ENCODE results near the gene BCAS3.

Gene BCAS3

DNA sequence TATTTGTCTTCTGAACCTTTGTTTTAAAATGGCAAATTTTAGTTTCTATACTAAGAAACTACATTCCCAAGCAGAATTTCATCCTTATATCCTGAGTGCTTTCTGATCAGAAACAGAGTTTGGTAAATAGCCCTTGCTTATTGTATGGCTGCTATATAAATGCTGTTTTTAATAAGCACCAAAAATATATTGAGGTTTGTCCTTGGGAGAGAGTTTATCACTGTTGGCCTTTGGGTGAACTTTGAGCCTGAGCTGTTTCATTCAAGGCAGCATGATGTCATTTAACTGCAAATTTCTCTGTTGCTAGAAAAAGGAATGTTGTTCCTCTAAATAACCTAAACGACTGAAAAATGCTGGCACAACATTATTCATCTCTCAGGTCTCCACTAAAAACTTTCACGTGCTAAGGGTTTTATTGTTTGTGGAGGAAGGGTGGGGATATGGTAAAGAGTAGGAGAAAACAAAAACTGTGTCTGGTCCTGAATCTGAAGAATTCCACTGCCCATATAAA lies 387.7 kb downstream of the BCAS3 start:
- no peak for DNase-seq (ENCODE audit: low read depth)

DNA sequence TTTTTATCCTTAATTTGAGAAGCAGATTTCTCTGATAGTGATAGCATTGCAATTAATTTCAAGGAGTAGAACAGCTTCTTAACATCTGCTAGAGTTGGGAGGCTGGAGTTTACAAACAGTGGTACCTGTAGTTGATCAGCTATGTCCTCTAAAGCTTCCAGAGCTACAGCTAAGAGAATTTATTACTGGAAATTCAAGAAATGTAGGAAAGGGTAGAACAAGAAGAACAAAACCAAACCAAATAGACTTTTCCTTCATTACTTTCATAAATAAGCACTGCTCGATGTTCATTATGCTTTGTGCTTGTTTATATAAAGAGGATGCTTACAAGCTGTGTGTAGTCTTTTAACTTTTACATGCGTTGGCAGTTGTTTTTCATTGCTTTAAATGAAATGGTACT lies 388.4 kb downstream of the BCAS3 start:
- no peak for DNase-seq (ENCODE audit: low read depth)

DNA sequence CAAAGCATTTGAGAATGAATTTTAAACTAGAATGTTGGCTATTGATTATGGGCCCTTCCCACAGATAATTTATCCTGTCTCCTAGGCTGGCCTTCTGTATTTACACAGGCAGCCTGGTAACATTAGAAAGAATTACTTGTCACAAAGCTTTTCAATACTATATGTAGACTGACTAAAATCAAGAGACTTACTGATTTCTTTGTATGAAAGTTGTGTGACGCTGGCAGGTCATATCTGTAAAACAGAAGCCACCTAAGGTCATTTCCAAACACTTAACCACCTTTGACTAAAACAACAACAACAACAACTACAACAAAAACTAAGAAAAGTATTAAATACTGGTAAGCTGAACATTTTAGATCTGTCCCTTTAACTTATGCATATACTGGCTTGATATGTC lies 393.0 kb downstream of the BCAS3 start:
- DNase-seq (ENCODE audit: low read depth): no peak

DNA sequence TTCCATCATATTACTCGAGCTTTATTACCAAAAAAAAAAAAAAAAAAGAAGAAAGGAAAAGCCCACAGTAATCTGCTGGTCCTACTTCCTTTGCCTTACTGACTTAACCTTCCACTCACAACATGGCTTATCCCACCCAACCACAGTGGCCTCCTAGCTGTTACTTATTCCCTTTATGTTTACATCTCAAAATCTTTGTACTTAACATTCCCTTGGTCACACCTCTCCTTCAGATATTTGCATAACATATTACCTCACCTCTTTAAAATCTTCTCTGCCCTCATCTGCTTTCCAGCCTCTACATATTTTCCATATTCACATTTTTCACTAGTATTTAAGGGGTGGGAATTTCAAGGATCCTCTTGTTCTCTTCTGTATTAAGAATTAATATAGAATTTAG lies 395.0 kb downstream of the BCAS3 start:
- no peak for DNase-seq (ENCODE audit: low read depth)

DNA sequence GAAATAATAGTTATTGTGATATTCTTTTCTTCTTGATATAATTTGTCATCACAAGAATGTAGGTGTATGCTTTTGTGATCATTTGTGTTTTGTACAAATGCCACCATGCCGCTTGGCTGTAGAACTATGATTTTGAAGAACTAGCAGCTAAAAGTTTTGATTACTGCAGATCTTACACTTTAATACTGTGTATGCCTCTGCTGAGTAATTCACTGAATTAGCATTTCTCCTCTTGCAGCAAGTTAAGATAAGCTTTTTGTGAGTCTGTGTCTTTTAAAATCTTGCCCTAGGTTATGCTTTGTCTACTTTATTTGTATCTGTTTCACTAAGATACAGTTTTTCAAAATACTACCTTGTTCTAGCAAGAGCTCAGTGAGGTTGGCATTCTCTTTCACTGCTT lies 395.5 kb downstream of the BCAS3 start:
- no peak for DNase-seq (ENCODE audit: low read depth)

DNA sequence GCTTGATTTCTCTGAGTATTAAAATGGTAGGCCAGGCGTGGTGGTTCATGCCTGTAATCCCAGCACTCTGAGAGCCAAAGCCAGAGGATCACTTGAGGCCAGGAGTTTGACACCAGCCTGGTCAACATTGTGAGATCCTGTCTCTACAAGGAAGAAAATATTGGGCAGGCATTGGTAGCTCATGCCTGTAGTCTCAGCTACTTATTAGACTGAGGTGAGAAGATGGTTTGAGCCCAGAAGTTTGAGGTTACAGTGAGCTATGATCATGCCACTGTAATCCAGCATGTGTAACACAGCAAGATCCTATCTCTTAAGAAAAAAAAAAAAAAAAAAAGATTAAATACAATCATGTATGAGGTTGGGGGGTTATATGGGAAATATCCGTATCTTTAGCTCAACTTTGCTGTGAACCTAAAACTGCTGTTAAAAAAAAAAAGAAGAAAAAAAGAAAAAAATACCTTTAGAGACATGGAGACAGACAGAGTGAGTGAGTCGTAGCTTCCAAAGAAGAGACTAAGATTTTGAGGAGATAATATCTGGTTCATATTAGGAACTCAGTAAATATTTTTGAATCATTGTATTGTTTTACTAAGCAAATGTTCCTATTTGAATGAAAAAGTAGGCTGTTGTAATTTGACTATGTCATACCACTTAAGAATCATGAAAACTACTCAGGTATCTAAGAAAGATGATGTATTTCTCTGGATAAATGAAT lies 396.3 kb downstream of the BCAS3 start:
- DNase-seq (ENCODE audit: low read depth): no peak

DNA sequence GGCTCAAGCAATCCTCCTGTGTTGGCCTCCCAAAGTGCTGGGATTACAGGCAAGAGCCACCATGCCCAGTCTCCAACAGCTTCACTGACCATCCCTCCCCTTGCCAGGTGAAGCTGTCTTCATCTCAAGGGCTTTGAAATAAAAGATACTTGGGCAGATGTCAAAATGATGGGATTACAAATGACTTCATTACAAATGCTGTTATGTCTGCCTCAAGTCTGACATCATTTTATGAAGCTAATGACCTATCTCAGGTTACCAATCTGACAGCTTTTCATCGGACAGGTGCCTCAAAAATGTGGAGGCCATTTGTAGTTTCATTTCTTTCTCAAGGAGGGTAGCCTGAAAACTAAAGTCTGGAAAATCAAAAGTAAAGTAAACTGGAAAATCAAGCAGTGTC lies 398.3 kb downstream of the BCAS3 start:
- no peak for DNase-seq (ENCODE audit: low read depth)

DNA sequence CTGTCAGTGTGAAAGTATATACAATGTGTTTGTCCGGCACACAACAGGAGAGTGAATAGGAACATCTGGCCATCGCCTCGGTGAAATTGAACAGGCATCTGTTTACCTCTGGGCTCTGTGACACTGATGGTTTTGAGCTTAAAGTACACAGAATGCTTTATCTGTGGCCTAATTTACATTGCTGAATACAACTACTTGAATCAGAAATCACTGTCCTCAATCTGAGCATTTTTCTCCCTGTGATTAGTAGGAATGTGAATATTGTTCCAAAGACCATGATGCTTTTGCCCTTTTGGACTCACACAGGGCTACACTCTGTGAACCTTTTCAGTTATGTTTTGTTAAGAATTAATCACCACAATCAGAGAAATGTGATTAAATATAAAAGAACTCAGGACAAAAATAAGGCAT lies 399.0 kb downstream of the BCAS3 start:
- DNase-seq (ENCODE audit: low read depth): no peak

DNA sequence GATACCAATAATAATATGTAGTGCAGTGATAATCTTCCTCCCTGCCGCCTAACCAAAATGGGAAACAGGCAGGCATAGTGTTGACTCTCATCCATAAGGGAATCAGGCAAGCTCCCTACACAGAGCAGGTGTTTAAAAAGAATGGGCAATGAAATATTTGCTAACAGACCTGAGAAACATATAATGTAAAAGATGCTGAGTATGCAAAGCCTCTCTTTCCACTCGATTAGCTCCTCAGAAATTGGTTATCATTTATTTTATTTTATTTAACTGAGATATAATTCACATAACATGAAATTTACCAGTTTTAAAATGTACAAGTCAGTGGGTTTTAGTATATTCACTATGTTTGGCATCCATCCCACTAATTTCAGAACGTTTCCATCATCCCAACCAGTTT lies 404.3 kb downstream of the BCAS3 start:
- DNase-seq (ENCODE audit: low read depth): no peak

DNA sequence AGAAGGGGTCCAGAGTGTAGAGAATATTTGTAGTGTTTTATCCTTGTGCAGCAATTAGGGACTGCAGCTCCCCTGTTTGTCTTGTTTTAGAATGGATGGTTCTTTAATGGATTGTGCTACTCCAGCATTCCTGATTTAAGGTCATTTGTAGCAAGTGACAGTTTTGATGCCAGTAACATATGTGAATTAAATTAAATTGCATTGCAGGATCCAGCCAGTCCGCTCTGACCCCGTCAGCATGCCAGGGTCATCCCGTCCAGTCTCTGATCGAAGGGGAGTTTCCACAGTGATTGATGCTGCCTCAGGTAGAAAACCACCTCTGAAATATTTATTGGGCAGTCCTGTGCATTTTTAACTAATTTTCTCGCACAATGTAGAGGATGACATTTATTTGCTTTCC lies 406.6 kb downstream of the BCAS3 start:
- no peak for DNase-seq (ENCODE audit: low read depth)

DNA sequence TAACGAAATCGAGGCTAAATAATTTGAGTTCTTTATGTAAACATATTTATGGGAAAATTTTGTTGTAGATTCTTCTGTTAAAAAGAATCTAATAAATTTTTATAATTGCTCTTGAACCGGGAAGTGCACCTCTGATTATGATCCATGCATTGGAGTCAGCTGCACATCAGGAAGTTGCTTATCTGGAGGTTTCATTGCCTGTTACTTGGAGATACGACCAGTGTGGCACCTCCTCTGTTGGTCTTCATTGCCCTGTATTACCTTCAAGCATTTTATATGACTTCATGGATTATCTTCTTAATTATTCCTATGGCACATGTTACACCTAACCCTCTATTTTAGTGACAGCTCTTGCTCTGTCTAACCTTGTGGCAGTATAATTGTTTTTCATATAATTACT lies 409.4 kb downstream of the BCAS3 start:
- no peak for DNase-seq (ENCODE audit: low read depth)

DNA sequence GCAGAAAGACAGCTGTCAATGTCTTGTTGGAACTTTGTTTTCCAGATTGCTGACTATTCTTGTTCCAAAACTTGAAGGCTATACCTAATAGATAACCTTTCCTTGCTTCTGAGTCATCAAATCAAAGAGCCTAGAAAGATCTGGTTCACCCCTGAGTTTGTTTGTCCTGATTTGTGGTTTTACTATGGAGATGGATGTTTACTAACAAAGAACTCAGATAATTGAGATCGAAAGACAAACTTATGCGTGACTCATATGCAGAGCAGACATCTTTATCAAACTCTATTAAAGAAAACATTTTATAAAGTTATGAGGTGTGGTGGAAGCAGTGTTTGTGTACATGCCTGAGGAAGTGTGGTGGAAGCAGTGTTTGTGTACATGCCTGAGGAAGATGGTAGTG lies 410.9 kb downstream of the BCAS3 start:
- DNase-seq (ENCODE audit: low read depth): no peak

DNA sequence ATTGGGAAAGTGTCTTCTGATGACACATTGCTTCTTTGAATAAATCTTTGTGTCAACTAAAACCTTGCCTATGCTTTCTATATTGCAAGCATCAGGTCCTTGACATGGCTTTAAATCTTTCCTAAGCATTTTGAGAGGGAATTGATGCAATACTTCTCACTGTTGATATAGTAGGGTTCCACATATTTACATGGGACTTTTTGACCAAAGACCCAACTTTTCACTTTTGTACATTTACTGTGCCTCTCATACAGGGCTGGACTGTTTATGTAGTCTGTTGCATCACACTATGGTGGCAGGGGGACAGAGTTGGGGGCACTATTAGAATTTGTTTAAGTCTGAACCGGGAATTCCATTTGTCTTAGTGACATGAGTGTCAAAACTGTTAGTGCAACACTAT lies 413.4 kb downstream of the BCAS3 start:
- DNase-seq (ENCODE audit: low read depth): no peak

DNA sequence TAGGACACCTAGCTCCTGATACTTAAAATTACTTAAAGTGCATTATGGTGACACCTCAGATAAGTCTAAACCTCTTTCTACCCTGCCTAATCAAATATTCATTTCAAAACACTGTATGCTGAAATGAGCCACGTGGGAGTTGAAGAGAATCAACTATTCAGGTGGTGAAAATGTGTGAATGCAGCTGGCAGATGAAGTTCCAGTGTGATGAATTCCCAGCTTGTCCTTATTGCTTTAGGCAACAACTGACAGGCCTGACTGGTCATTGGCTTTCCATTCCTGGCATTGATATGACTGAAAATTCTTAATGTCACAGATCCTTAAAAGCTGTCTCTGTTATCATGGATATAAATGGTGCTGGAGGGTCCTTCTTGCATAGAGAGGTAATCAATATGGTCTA lies 420.1 kb downstream of the BCAS3 start:
- DNase-seq (ENCODE audit: low read depth): no peak

DNA sequence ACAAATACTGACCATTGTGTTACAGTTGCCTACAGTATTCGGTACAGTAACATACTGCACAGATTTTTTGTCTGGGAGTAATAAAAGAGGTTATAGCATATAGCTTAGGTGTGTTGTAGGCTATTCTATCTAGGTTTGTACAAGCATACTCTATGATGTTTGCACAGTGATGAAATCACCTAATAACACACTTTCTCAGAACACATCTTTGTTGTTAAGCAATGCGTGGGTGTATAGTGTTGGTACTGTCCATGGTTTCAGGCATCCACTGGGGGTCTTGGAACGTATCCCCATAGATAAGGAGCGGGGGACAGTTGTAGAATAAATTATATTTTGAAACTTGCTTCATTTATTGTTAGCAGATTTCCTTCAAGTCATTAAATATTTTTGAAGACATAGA lies 428.7 kb downstream of the BCAS3 start:
- DNase-seq (ENCODE audit: low read depth): no peak

DNA sequence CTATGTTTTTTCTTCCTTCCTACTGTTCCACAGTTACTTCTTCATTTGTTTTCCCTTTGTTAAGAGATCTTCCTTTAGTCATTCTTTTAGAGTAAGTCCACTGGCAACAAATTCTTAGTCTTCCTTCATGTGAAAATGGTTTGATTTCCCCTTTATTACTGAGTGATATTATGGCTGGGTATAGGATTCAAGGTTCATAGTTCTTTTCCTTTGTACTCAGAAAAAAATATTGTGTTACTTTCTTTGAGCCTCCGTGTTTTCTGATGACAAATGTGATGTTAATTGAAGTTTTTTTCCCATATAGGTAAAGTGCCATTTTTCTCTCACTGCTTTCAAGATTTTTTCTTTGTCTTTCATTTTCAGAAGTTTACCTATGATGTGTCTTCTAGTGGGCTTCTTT lies 438.9 kb downstream of the BCAS3 start:
- no peak for DNase-seq (ENCODE audit: low read depth)

DNA sequence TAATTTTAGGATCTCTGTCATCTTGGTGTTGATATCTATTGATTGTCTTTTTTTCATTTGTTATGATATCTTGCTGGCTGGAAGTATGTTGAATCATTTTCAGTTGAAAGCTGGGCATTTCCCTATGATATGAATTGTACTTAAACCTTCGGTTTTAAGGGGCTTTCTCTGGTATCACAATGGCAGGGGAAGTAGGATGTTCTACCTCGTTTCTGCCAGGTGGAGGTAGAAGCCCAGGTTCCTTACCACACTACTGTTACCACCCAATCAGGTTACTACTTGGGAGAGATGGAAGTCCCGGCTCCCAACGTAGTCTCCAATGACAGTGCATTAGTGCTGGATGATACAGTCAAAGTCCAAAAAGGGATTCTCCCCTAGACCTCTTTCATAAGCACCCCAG lies 440.3 kb downstream of the BCAS3 start:
- no peak for DNase-seq (ENCODE audit: low read depth)

DNA sequence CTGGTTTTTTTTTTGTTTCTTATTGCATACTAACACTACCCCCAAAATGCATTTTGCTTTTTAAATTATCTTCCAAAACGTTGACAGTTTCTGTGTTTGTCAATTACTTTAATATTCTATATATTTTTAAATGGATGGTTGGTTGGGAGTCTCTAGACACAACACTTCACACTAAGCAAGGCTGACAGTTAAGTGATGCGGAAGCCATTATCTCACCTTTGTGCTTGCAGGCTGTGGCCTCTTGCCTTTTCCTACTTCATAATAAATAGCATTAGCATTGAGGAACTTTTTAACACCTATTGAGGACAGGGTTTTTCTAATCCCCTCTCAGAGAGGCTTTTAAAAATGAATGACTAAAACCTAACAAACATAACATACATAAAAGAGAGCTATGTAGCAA lies 441.2 kb downstream of the BCAS3 start:
- DNase-seq (ENCODE audit: low read depth): no peak

DNA sequence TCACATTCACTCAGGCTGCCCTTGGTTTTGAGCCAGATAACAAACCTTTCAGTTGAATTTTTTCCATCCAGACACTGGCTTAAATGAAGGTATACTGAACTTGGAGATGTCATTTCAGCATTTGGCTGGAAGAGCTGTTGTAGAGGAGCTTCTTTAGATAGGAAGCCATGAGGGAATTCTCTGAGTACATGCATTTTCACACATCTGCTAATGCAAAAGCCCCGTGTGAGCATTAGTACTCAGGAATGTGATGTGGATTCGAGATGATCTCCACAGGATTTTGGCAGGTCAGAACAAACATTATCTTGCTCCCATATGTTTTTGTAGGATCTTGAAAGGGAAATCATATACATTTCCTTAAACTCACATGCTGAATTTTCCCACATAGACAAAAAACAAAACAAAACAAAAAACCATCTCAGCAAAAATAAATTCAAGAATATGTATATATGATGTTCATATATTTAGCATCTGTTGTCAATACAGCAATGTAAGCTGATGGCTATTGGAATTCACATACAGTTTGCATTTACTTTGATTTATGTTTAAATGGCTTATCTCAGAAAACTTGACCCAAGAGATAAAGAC lies 444.8 kb downstream of the BCAS3 start:
- no peak for DNase-seq (ENCODE audit: low read depth)

DNA sequence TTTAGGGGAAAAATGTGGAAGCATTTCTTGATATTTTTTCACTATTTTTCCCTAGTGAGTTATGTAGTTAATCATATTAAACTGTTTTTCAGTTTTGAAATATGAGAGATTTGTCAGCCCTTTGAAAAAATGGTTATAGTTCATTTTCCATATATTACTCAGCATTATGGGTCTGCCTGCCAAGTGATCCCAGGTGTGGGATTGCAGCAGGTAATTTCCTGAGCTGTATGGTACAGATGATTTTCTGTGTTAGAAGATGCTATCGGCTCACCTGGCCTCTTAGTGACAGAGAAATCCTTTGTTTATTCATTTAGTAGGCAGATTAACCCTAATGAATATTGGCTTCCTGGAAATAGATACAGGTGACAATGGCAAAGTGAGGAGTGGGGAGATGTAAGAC lies 446.9 kb downstream of the BCAS3 start:
- DNase-seq (ENCODE audit: low read depth): no peak

DNA sequence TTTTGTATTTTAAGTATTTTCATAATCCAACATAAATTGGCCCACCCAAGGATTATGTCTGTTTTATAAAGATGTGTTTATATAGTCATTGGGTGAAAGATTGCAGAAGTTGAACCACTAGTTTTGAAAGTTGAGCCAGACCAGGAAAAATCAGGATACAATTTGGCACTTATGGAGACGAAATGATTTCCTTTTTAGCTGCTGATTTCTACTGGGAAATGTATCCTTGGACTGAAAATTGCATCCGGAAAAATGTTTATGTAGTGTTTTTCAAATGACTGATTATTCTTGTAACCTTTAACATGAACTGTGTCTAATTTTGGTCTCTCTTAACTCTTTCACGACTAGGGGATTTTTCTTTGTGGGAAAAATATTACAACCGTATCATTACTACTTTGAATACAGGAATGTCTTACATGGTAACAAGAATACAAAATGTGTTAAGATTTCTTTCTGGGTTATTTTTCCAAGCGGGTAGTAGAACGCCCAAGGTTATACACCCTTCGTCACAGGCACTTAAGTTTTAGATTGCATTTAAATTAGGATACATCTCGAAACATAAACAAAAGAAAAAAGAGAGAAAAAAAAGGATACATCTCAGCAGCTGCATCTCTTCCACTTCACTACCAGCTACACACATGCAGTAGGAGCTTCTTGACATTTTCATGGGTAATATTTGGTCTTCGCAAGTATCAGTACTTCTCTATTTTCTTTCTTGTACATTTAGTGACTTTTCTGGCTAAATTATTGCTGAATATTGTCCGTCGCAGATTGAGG lies 449.0 kb downstream of the BCAS3 start:
- no peak for DNase-seq (ENCODE audit: low read depth)

DNA sequence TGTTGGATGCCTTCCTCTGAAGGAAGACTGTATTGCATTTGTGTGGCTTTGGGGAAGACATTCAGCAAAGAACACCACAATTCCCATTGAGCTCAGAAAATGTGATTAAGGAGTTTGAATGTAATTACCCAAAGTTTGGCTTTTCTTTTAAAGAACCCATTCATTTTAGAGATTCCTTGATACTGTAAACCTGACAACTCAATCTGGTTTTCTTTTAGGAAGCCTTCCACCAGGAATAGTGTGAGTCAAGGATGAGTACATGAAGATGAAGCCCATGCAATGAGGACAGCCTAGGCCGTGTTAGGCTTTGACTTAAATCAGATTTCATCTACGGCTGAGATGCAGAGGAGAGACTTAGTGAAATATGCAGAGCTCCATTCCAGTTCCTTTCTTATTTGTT lies 450.3 kb downstream of the BCAS3 start:
- DNase-seq (ENCODE audit: low read depth): no peak

DNA sequence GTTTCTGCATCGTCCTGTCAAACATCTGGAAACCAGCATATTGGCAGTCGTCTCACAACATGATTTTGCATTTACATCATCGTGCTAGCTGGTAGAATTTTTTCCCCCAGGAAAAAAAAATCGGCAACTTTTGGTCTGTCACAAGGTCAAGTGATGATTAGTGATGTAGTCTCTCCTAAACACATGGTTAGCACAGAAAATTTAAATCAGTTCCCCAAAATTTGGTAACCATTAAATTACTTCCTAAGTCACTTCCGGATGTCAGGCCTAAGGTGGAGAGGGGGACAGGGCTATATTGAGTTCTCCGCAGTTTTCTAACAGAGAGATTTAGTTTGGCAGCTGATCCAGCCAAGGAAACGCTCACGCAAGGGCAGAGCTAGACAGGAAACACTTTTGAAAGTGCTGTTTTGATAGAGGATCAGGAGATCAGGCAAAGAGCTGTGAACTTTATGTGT lies 451.0 kb downstream of the BCAS3 start:
- no peak for DNase-seq (ENCODE audit: low read depth)
